Activated gamma-delta T cell treated with anti-CD3 and anti-CD28 coated beads, Interleukin-2, amount 50 U/mL, for 16 hours (primary cell): ENCODE results near the gene TPX2.
A peak's percentile ranks its signal among the peaks of the same experiment; 100 is the strongest.
"Not testable (repeated sequence)": the region's sequence is repeated elsewhere in the genome, so short reads cannot be mapped to it uniquely, and the experiment has no call there.

Experiments used
- DNase-seq: peaks from one replicate; pipeline ENCODE4 v3.0.0-alpha.2; 2020; ENCODE audit warnings: low read depth

Gene TPX2

DNA sequence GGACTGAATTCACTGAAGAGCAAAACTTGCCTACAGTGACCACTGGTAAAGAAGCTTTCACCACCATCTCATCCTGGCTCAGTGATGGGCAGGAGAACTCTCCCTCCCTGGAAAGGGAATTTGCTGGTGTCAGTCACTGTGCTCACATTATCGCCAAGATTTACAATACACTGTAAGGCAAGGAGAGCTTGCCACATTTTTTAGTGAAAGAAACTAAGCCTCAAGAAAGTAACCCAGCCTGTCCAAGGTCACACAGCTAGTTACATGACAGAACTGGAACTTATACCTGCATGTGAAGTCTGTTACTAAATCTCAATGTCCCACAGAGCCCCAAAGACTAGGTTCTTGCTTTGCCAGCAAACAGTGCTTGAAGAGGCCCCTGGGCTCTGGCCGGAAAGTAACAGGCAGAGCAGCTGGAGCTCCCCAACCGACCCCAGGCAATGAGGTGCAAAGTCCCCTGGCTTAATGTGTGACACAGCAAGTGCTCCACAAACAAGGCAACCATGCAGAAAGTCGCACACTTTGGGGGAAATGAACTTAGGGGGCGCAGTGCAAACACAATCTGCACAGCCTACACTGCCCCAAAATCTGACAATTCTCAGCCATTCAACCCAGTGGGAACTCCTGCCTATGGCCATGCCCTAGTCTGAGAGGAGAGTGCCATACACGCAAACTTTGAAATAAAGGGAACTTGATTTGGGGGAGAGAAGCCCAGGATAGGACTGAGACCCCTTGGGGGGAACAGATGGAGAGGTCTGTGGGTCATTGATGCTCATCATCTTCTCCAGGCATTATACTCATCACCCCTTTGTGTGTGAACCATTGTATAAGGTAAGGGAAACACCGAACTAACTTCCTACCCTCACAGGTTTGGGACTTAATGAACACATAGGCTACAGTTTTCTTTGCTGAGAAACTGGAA lies 18.3 kb upstream of the TPX2 start:
- no peak for DNase-seq

DNA sequence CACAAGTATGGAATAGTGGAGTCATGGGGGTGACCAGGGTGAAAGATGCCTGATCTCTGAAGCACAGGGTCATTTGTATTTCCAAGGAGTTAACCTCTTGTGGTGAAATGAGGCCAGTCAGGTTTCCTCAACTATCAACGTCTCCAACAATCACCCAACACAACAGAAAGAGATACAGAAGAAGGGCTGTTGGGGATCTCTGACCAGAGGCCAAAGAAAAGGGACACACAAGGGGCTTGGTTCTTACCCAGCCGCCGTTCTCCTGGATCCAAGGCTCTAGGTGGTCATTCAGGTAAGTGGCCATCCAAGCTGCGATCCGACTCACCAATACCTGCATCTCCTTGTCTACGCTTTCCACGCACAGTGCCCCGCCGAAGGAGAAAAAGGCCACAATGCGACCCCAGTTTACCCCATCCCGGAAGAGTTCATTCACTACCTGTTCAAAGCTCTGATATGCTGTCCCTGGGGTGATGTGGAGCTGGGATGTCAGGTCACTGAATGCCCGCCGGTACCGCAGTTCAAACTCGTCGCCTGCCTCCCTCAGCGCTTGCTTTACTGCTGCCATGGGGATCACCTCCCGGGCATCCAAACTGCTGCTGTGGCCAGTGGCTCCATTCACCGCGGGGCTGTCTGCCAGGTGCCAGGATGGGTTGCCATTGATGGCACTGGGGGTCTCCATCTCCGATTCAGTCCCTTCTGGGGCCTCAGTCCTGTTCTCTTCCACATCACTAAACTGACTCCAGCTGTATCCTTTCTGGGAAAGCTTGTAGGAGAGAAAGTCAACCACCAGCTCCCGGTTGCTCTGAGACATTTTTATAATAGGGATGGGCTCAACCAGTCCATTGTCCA lies 17.5 kb upstream of the TPX2 start:
- DNase-seq = no peak

GRCh38 chr20:31722257-31723068 lies 16.6 kb upstream of the TPX2 start, which contains the start of gene BCL2L1:
TSS of gene BCL2L1 (minus strand) at chr20:31722868. CDS start at chr20:31722218, 650 bp downstream.
- DNase-seq = peak; percentile 66

DNA sequence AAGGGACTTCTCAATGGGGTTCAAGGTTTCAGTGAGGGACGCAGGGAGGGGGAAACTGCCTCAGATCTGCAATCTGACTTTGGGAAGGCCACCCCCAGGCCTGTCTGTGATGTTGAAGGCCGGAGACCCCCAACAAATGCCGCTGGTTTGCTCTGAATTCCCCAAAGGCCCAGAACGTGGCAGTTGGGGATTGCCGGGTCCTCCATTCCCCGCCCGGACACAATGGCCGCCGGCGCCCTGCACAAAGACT lies 16.1 kb upstream of the TPX2 start:
- DNase-seq = no peak

DNA sequence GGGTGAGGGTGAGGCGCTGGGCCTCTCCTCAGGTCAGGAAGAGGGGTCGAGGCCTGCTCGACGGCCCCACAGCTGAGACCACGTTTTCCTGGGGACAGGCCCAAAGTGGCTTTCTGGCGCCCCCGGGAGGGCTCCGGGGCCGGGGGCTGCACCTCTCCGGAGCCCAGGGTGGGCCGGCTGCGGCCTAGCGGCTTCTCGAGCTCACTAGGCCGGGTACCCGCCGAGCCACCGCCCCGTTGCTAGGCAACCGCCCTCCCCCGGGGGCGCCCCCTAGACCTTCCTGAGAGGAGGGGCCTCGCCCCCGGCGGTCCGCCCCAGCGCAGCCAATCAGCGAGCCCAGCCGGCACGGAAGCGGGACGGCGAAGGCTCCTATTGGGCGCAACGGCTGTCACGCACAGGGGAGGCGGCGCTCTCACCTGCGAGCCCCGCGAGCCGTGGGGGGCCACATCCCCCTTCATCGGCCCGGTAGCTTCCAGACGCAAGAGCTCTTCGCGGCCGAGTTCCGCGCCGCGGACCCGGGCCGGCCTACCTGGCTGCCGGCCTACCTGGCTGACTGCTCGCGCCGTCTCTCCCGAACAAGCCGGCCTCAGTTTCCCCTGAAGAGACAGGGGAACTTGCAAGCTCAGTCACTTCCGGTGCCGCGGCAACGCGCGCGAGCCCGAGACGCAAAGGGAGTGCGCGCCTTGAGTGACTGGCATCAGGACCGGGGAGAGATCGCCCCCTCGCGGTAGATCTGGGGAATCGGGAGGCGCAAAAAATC lies 15.6 kb upstream of the TPX2 start:
- peak; percentile 99 for DNase-seq

DNA sequence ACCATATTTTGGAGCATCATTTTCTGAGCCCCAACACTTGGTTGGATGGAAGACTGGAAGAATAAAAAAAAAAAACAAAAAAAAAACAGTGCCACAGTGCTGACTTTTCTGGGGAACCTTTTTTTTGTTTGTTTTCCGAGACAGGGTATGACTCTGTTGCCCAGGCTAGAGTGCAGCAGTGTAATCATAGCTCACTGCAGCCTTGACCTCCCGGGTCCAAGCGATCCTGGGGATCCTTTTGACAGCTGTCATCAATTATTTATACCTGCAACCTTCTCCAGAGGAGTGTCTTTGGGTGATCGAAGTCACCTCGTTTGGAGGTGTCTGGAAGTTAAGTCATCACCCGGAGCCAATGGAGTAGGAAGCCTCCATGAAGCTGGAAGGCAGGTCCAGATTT lies 7.8 kb upstream of the TPX2 start:
- DNase-seq = no peak

GRCh38 chr20:31739550-31739977 lies 474 bp downstream of the TPX2 start:
- no peak for DNase-seq

DNA sequence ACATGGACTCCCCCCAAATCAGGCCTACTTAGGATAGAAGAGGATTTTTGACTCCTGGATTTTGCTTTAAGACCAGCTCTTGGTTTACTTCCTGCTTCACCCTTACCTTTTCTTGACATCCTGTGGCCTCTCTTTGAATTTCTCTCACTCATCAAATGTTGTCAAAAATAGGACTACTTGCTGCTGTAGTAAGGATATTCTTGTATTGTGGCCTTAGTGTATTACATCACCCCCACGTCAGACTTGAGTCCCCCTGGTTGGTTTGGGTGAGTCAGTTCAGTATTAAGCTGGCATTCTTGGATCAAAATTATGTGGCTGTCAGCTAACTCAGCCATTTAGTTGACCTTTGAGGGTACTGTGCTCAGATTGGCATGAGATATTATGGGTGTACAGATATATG lies 1.1 kb downstream of the TPX2 start:
- no peak for DNase-seq

GRCh38 chr20:31740656-31741323 lies 1.7 kb downstream of the TPX2 start:
- no peak for DNase-seq

DNA sequence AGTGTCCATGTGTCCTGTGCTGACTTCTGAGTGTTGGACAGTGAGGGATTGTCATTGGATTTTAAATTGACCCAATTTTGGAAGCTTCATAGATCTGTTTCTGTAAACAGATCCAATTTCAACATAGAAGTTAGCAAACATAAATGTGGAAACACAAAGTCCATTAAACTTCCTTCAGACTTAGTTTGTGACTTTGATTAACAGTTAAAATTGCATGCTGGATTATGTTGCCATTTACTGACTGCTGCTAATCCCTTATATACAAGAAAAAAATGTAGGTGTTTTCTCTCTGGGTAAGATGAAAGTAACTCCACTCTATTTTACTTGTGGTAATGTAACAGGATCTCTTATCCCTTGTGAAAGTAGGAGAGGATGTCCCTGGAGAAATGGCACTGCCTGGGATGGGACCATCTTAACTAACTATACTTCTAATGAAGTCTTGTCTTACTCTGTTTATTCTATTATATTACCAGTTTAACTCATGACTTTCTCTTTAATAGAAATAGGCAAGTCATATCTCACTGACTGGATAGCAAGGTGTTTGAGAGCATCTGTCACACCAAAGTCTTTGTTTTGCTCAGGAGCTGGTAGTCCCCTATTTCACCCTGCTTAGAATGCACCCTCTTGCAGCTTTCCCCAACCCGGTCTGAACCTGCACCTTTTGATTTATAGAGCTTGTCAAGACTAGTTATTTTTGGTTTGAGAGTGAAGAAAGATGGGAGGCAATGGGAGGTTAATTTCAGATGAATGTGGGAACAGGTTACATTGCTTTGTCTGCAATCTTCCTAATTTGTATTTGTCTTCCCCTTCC lies 7.2 kb downstream of the TPX2 start:
- DNase-seq = no peak

DNA sequence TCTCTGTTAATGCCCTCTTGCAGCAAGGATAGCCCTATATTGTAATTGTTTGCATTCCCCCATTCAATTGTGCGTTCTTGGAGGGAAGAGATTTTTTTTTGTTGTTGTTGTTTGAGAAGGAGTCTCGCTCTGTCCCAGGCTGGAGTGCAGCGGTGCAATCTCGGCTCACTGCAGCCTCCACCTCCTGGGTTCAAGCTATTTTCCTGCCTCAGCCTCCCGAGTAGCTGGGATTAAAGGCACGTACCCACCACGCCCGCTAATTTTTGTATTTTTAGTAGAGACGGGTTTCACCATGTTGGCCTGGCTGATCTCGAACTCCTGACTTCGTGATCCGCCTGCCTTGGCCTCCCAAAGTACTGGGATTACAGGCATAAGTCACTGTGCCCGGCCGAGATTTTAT lies 7.9 kb downstream of the TPX2 start:
- not testable (repeated sequence) for DNase-seq

DNA sequence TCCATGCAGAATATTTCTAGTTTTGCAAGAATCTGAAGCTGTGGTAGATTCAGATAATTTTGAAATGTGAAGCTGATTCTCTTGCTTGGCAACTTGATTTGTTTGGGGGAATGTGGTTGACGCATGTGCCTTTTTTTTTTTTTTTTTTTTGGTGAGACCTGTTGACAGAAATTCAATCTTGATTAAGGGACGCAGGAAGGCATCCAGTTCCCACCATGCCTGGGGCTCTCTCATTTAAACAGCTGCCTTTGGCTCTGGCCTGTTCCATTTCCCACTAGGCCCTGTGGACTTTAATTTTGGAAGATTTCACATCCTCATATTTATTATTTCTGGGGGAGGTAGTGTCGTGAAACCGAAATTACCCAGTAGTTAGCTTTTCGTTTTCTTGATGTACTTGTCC lies 8.6 kb downstream of the TPX2 start:
- DNase-seq = no peak

DNA sequence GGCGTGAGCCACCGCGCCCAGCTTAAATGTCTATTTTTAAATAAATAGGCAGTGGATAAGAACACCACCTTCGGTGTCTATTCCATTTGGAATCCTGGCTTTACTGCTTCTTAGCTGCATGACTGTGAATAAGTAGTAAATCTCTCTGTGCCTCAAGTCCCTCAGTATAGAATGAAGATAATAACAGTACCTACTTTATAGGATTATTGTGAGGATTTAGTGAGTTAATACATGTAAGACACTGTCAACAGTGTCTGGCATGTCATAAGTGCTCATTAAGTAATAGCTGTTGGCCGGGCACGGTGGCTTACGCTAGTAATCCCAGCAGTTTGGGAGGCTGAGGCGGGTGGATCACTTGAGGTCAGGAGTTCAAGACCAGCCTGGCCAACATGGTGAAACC lies 10.1 kb downstream of the TPX2 start:
- DNase-seq = no peak

DNA sequence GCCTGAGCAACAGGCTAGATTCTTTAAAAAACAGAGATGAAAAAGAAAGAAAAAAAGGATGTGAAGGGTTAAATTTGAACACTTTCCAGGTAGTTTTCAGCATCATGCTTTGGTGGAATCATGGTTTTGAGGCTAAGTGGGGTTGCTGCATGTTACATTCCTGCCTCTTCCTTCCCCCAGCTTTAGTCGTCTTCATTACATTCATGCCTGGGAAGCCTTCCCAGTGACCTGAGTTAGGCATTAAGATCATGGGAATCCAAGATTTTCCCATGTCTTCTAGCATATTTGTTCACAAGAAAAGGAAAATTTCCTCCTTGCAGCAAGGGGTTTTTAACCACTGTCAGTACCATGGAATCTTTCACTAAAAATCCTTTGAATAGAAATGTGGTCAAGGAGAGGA lies 12.0 kb downstream of the TPX2 start:
- no peak for DNase-seq

DNA sequence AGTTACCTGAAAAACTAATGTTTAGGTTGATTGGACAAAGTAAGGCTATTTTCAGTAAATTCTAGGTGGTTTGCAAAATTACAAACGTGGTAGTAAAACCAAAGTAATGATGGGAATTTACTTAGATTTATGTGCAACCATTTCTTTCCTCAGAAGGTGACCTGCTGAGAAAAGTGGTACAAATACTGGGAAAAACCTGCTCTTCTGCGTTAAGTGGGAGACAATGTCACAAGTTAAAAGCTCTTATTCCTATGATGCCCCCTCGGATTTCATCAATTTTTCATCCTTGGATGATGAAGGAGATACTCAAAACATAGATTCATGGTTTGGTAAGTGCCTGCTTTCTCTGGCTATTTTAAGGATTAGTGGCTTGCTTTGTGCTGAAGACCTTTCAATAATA lies 18.2 kb downstream of the TPX2 start:
- no peak for DNase-seq

- no peak for DNase-seq
These were observed 19.4 kb downstream of the TPX2 start for GRCh38 chr20:31758521-31758920.

- DNase-seq = no peak
These were observed 19.9 kb downstream of the TPX2 start for GRCh38 chr20:31758991-31759390.

- no peak for DNase-seq
These were observed 20.9 kb downstream of the TPX2 start for GRCh38 chr20:31759836-31760518.

GRCh38 chr20:31760519-31761240 lies 21.6 kb downstream of the TPX2 start:
- no peak for DNase-seq
